Inflammatory macrophage treated with lipopolysaccharide for 1 hour (primary cell): ENCODE measurements around the gene MSL2.
"Not testable (repeated sequence)": the region's sequence is repeated elsewhere in the genome, so short reads cannot be mapped to it uniquely, and the experiment has no call there.

Source experiments
- DNase-seq, 2 donors: peaks; one replicate each; pipeline ENCODE4 v3.0.0-alpha.2; 2020 to 2022

MSL2 gene, protein sequence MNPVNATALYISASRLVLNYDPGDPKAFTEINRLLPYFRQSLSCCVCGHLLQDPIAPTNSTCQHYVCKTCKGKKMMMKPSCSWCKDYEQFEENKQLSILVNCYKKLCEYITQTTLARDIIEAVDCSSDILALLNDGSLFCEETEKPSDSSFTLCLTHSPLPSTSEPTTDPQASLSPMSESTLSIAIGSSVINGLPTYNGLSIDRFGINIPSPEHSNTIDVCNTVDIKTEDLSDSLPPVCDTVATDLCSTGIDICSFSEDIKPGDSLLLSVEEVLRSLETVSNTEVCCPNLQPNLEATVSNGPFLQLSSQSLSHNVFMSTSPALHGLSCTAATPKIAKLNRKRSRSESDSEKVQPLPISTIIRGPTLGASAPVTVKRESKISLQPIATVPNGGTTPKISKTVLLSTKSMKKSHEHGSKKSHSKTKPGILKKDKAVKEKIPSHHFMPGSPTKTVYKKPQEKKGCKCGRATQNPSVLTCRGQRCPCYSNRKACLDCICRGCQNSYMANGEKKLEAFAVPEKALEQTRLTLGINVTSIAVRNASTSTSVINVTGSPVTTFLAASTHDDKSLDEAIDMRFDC

DNA sequence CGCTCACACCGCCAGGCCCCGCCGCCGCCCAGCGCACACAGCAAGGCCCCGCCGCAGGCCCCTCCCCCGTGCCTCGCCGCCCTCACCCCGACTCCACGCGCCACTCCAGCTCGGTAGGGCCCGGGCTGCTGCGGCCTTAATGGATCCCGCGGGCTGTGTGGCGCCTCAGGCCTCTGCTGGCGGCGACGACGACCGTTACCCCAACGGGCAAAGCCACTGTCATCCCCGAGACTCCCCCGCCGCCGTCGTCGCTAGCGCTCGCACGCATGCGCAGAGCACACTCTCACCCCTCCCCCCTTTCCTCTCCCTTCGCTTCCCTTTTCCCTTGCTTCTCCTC lies at the start of gene MSL2:
MSL2 (minus strand) TSS at position 272 of the 337 bp plus-strand sequence. CDS start 1,222 bp downstream, outside the sequence.
- DNase-seq: no peak

DNA sequence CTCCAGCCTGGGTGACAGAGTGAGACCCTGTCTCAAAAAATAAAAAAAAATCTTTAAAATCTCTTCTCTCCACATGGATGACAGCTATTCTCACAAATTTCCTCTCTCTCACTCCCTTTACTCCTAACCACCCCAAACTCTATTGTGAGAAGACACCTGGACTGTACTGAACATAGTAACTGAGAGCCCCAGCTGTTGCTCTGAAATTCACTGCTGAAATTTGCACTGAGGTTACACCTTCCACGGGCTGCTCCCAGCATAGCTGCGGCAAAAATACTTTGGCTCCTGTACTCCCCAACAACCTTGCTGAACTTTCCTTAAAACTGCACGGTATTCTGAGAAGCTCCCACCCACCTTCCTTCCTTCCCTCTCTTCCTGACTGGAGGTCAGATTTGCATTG lies 49.6 kb upstream of the MSL2 start:
- no peak for DNase-seq

DNA sequence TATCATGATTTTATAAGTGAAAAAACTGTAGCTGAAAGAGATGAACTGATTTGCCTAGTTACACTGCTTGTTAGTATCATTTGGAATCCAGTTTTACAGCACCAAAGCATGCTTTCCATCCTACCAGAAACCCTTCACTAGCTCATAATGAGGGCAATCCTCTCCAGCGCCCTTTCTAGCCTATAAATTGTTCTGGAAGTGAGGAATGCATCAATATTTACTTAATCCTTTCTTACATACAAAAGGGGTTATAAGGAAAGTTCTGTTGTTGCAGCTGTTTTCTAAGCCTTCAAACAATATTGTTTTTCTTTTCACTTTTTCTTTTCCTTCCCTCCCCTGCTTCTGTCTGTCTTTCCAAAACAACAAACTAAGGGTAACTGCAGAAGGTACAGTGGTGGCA lies 43.0 kb upstream of the MSL2 start:
- DNase-seq: no peak

DNA sequence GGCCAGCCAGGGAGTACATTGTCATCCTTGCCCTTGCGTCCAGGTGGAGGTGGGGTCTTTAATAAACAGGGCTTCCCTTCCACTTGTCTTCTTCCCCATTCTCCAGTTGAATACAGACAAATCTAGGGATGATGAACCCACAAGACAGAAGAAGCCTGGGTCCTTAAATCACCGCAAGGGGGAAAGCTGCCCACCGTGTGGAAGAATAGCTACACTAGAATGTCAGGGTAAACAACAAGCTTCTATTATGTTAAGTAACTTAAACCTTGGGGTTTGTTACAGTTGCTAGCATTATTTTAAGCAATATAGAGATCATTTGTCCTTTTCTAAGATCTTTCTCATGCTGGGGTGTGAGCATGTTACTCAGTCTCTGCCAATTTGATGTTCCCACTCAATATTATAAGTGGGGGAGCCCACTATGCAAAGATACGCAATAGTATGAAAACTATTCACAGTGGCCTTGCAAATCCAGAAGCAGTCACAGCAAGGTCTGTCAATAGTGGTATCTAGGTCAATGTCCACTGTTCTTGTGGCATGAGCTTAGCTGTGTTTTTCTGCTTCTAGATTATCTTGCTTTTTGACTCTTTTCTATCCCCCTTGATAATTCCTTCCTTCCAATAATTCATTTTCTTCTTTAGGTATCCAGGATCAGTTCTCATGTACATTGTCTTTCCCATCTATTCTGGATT lies 42.0 kb upstream of the MSL2 start:
- DNase-seq: no peak

DNA sequence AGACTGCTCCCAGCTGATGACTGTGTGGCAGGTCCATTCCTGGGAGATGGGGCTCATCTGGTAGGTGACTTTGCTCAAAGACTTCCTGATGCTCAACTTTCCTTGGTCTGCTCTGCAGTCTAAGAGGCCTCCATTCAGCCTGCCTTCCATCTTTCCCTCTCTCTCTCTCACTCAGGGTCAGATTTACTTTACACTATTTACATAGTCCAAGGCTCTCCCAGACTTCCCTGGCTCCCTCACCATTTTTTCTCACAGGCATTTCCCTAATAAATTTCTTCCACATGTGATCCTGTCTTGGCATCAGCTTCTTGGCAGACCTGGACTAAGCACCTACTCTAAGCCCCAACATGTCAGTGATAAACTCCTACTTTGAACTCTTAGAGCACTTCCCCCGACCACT lies 41.0 kb upstream of the MSL2 start:
- DNase-seq: no peak

DNA sequence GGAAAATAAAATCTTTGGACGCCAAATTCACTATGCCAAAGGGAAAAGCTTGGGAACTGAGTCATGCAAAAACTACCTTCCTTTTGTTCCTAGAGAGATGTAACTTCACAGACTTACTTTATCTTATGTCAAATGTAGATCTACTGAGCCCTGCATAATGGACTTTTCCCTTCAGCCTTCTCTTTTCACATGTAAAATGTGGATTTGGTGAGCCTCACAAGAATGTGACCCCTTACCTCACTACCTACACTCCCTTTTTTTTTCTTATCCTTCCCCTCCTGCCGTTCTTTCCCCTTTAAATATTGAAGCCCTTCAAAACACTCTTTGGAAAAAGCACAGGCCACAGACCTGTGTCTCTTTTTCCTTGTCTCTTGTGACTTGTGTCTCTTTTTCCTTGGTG lies 40.0 kb upstream of the MSL2 start:
- no peak for DNase-seq

DNA sequence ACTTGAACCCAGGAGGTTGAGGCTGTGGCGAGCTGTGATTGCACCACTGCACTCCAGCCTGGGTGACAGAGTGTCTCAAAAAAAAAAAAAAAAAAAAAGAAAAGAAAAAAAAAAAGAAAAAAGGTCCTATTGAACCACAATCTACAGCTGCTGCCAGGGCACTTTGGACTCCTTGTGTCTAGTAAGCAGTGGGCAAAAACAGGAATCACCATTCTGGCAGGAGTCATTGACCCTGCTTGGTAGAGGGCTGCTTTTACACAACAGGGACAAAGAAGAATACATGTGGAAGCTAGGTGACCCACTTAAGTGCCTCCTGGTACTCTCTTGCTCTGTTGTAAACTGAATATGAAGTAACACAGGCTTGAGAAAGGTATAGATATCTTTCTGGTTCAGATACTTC lies 39.4 kb upstream of the MSL2 start:
- no peak for DNase-seq

DNA sequence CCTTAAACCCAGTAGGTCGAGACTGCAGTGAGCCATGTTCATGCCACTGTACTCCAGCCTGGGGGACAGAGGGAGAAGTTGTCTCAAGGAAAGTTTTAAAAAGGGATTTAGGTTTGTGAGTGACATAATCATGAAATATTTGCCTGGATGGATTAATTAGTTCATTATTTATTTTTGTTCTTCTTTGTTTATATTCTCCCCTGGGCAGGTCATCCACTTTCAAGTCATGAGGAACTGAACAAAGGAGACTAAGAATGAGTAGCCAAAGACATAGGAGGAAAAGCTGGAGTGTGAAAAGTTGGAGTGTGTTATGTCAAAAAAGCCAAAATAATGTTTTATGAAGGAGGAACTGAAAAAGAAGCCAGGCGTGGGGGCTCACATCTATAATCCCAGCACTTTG lies 36.3 kb upstream of the MSL2 start:
- DNase-seq: no peak

DNA sequence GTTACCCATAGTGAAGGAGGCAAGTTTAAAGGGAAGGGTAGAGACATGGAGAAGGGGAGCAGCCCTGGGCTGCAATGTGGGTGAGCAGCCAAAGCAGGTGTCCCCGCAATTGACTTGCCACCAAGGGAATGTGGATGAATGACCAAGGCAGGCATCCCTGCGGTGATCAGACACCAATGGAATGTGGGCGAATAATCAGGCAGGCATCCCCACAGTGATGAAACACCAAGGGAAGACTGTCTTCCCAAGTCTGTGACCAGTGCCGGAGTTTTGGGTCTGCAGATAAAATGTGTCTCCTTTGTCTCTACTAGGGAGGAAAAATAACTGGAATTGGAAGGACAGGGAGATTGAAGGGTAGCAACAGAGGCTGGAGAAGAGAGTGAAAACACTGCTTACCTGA lies 26.6 kb upstream of the MSL2 start:
- DNase-seq: not testable (repeated sequence)

DNA sequence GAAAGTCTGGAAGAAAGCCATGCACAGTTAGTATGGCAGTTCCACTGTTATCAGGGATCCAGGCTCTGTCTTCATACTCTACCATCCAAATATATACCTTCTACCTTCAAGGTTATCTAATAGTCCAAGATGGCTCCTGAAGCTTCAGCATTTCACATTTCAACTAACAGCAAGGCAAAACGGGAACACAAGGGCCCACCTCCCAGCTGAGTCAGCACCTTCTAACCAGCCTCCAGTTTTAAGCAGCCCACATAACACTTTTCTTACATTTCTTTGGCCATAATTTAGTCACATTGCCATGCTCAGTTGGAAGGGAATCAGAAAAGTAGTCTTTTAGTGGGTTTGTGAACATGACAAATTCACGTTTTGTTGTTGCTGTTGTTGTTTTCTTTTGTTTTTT lies 15.4 kb upstream of the MSL2 start:
- no peak for DNase-seq

DNA sequence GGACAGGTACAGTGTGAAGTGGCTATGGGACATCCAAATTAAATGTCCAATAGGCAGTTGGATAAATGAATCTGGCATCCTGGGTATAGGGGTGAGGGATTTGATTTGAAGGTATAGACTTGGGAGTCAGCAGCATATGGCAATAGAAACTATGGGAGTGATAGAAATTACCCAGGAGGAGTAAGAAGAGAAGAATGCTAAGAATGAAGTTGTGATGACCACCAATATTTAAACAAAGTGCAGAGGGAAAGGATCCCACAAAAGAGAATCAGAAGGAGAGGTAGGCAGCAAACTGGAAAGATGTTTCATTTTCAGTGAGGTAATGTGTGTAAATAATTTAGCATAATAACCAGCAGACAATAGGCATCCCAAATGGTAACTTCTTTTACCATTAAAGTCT lies 13.8 kb upstream of the MSL2 start:
- no peak for DNase-seq

DNA sequence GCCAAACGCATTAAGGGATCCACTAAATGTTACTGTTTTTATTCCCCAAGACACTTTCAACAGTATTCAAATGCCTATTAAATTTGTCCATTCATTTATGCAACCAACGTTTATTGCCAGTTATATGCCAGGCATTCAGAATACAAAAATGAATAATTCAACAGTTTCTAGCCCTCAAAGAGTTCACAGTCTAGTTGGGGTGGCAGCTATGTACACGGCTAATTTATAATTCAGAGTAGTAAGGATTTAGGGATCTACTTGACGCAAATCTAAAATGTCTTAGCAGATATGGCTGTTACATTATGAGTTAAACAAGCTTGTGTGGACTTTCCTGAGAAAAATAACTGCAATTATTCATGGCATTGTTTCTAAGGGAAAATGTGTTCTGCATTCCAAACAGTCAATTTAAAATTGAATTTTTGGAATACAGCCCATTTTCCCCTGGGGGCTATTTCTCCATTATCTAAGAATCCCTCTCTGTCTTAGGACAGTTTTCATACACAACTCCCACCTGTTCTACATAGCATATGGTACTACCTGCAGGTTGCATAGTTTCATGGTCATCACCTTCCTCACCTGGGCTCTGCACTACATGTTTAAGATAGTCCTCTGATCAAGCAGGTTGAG lies 11.5 kb upstream of the MSL2 start:
- DNase-seq: no peak

DNA sequence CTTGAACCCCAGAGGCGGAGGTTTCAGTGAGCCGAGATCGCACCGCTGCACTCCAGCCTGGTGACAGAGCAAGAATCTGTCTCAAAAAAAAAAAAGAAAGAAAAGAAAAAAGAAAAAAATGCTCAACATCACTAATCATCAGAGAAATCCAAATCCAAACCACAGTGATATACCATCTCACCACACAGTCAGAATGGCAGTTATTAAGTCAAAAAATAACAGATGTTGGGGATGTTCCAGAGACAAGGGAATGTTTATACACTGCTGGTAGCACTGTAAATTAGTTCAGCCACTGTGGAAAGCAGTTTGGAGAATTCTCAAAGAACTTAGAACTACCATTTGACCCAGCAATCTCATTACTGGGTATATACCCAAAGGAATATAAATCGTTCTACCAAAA lies 3.1 kb upstream of the MSL2 start:
- not testable (repeated sequence) for DNase-seq

DNA sequence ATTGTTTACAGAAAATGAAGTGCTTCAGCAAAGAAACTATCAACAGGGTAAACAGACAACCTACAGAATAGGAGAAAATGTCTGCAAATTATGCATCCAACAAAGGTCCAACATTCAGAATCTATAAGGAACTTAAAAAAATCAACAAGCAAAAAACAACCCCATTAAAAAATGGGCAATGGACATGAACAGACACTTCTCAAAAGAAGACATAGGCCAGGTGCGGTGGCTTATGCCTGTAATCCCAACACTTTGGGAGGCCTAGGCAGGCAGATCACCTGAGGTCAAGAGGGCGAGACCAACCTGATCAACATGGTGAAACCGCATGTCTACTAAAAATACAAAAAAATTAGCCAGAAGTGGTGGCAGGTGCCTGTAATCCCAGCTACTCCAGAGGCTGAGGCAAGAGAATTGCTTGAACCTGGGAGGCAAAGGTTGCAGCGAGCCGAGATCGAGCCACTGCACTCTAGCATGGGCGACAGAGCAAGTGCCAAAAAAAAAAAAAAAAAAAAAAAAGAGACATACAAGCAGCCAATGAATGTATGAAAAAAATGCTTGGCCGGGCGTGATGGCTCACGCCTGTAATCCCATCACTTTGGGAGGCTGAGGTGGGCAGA lies 2.4 kb upstream of the MSL2 start:
- not testable (repeated sequence) for DNase-seq

DNA sequence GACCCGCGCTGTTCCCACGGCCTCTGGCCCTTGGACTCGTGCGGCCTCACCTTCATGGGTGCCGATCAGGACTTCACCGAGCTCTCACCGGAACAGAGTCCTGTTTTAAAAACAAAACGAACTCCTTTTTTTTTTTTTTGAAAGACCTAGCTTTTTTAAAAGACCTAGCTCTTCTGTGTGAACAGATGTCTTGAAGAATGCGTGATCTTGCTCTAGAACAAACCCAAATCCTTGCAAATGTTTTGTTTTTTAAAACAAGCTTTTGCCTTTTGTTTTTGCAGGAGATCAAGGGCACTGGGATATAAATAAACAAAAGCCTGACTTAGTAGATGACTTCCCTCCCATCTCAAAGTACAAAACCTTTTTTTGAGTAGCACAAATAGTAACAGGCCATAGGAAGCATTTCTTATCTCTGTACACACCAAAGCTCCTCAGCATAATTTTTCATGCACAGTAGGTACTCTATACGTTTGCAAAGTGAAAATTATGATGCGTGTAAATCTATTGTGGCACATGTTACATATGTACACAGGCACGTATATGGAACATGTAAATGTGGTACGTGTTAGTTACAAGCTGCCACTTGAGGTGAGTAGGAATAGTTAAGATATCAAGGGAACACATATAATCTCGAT lies 1.1 kb upstream of the MSL2 start:
- DNase-seq: no peak

DNA sequence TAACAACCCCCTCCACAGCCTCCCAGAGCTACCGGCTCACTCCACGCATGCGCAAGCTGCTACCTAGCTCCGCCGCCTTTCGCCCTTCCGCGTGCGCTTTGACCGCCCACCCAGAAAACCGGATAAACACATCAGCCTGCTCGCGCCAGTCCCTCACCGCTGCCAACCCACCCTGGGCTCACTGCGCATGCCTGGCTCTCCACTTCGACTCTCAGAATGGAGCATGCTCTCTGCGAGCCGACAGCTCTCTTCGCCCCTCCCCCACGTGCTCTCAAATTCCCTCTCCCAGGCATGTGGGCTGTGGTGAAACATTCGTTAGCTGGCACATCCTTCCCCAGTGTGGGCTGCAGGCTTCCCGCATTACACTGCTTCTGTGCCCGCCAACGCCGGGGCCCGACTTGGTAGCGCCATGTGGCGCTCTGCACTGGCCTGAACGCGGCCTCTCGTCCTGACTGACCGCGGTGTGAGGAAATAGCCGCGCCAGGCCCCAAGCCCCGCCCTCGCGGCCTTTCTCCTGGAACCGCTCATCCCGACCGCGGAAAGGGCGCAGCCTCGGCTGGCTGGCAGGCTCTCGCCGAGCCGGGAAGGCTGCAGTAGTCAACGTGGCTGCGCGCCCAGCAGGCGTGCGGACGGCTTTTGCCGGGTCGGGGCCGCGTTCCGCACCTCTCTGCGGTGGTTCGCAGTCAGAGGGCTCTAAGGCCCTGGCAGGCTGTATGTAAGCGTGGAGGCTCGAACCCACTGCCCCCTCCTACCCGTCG lies 445 bp upstream of the MSL2 start:
- DNase-seq: peak; percentile 99

DNA sequence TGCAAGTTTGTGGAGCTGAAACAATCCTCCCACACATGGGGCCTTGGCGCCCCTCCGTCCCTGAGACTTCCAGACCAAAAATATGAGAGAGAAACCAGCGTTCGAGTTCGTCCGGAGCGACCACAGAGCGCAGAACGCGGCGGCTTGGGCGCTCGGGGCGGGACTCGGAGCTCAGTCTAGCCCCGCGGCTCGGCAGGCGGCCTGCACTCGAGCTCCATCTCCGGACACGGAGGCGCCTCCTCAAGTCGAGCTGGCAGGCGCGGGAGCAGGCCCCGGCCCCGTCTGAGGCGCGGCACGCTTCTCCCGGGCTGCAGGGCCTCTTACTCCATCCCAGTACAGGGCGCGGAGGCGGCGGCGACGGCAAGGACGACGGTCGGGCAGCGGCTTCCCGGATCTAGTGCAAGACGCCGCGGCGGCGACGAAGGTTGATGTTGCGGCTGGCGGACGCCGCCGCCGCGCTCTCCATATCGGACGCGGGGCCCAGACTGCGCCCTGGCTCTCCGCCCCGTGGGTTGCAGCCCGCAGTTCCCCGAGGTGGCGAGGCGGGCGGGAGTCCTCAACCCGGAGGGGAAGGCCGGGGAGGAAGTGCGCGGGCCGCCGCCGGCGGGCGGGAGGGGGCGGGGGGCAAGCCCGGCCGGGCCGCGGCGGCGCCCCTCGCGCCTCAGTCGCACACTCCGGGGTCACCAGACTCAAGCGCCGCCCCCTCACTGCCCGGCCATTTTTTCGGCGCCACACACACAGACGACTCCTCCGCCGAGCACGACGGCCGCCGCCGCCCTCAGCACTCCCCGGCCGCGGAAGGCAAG lies 674 bp downstream of the MSL2 start:
- peak; percentile 77 for DNase-seq

DNA sequence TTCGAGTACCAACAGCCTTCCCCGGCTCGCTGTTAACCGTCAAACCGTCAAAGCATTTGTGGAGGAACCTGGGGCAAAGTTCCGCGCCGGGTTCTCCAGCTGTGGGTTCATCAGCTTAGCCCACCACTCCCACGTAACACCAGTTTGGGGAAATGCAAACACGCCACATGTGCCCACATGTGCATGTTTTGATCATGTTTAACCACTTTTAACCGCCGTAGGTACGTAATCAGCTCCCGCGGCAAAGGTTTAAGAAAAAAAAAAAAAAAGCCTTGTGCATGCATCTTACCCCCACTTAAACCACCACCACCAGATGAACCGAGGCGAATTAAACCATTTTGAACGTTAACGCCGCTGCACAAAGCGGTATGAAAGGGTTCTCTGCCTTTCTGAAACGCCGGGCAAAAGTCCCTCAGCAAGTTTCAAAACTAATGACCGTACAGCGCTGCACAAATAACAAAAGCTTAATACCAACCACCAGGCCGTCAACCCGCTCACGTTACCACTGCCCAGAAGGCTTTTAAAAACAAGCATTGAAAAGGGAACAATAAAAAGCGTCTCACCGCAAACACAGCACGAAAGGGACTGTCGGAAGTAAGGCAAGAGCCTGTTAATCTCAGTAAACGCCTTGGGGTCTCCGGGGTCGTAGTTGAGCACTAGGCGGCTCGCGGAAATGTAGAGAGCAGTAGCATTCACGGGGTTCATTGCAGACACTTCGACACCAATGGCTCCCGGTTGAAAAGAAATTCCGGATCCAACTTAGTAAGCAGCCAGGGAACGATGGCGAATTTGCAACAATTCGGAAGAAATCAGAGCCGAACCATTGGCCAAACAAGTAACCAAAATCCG lies 1.5 kb downstream of the MSL2 start:
- peak; percentile 67 to 77 for DNase-seq

DNA sequence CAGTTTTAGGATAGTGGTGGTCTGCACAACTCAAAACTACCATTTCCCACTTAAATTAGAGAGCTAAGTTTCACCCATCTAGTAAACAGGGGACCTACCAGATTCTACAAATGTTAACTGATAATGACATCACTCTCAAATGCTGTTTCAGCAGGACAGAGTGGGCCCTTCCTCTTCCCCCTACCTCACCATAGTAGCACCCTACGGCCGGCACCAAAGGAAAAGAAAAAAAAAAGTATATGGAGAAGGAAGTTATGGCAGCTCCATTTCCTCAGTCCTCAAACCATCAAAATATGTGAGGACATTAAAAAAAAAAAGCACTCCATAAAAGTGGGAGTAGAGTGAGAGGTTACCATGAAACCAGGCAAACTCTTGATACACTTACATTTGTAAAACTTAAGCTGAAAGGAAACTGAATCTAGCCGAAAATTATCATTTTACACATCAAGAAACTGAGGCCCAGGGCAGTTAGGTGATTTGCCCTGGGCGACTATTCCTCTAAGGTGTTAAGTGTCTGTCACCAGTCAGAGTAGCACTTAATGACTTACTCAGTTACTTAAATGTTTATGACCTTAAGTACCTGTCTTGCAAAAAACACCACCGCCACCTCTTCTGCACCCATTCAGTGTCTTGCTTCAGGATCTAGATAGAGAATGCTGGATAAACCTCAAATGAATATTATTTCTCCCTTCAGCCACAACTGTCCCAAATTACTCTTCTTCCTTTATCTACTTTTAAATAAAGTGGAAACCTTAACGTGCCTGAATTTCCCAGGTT lies 2.7 kb downstream of the MSL2 start:
- DNase-seq: peak; percentile 50 to 58
